Measurements from ENCODE around the gene STKLD1.

The STKLD1 gene

GRCh38 chr9:133397370-133397769 is 21.2 kb downstream of the STKLD1 start:
- Histone ChIP-seq H3K36me3 (no peaks in the 10 kb centered on the region), H3K9me3 (no peaks in the 10 kb centered on the region), H3K27ac (no peak overlapping the region), H3K4me3 (ENCODE audit: low read depth in 1 of 2, low read length in 1 of 2) (no peak overlapping the region), H3K27me3 (peaks cover 31% of the 10 kb centered on the region), H3K4me1 (ENCODE audit: control insufficient read depth in 1 of 2, insufficient read depth in 1 of 2, low read depth in 1 of 2, low read length in 1 of 2) (no peaks in the 10 kb centered on the region)
- TF ChIP-seq CTCF (IDR thresholded peaks at IDR 0.05) = no peak

GRCh38 chr9:133397895-133398294 is 21.7 kb downstream of the STKLD1 start:
- Histone ChIP-seq H3K4me1 (ENCODE audit: control insufficient read depth in 1 of 2, insufficient read depth in 1 of 2, low read depth in 1 of 2, low read length in 1 of 2) (no peaks in the 10 kb centered on the region), H3K27me3 (peaks cover 31% of the 10 kb centered on the region), H3K36me3 (no peaks in the 10 kb centered on the region), H3K27ac (no peak overlapping the region), H3K4me3 (ENCODE audit: low read depth in 1 of 2, low read length in 1 of 2) (no peak overlapping the region), H3K9me3 (no peaks in the 10 kb centered on the region)
- TF ChIP-seq CTCF (IDR thresholded peaks at IDR 0.05) = no peak

- Histone ChIP-seq H3K9me3 (no peaks in the 10 kb centered on the region), H3K4me1 (ENCODE audit: control insufficient read depth in 1 of 2, insufficient read depth in 1 of 2, low read depth in 1 of 2, low read length in 1 of 2) (no peaks in the 10 kb centered on the region), H3K27ac (no peak overlapping the region), H3K36me3 (peaks cover 8% of the 10 kb centered on the region), H3K4me3 (ENCODE audit: low read depth in 1 of 2, low read length in 1 of 2) (no peak overlapping the region), H3K27me3 (peaks cover 16% of the 10 kb centered on the region)
- no peak for TF ChIP-seq CTCF (IDR thresholded peaks at IDR 0.05)
These were observed 24.1 kb downstream of the STKLD1 start for GRCh38 chr9:133400292-133400691.

GRCh38 chr9:133401588-133401987 is 25.4 kb downstream of the STKLD1 start:
- H3K9me3 ChIP-seq = no peaks in the 10 kb centered on the region
- H3K27ac ChIP-seq = no peak overlapping the region
- H3K4me3 ChIP-seq (ENCODE audit: low read depth in 1 of 2, low read length in 1 of 2) = no peak overlapping the region
- no peak for TF ChIP-seq CTCF (IDR thresholded peaks at IDR 0.05)
- no peaks in the 10 kb centered on the region for H3K4me1 ChIP-seq (ENCODE audit: control insufficient read depth in 1 of 2, insufficient read depth in 1 of 2, low read depth in 1 of 2, low read length in 1 of 2)
- H3K27me3 ChIP-seq = peaks cover 15% of the 10 kb centered on the region
- H3K36me3 ChIP-seq = peaks cover 20% of the 10 kb centered on the region

- Histone ChIP-seq H3K9me3 (no peaks in the 10 kb centered on the region), H3K27ac (no peak overlapping the region), H3K36me3 (peaks cover 22% of the 10 kb centered on the region), H3K4me3 (ENCODE audit: low read depth in 1 of 2, low read length in 1 of 2) (no peak overlapping the region), H3K4me1 (ENCODE audit: control insufficient read depth in 1 of 2, insufficient read depth in 1 of 2, low read depth in 1 of 2, low read length in 1 of 2) (no peaks in the 10 kb centered on the region), H3K27me3 (peaks cover 4% of the 10 kb centered on the region)
- TF ChIP-seq CTCF (IDR thresholded peaks at IDR 0.05) = no peak
These were observed 26.5 kb downstream of the STKLD1 start for GRCh38 chr9:133402689-133403088.

Data from neutrophil (primary cell).